ENCODE data around the gene GRID1. TPM values are rescaled to one million over a fixed set of nuclear protein-coding genes. Genes with fewer than 3 reads are reported as not detected.

The GRID1 gene
- total and polyA plus RNA-seq, 10 donors: 0.06 to 0.42 (median 0.15) TPM; not detected in 4

GRCh38 chr10:86401588-86402282 is 35.1 kb upstream of the GRID1 start:
- peaks cover 17 to 37% (median 29%) of the 10 kb centered on the region in 6 donors for H3K4me1 ChIP-seq
- peak overlapping the region in 7 of 8 donors; percentile 40 to 93 (median 66) for H3K4me3 ChIP-seq
- peak overlapping the region in 5 of 8 donors; percentile 46 to 84 (median 77) for H3K27ac ChIP-seq
- H3K9me3 ChIP-seq: no peaks in the 10 kb centered on the region
- WGBS, 5 donors: 12 to 20% (median 18%) methylated on average over 24 to 27 of the region's 27 CpGs
- peaks cover 0 to 45% (median 17%) of the 10 kb centered on the region in 7 donors for H3K27me3 ChIP-seq (replicated peaks in 1 of 7)
- TF ChIP-seq POLR2AphosphoS5 (IDR thresholded peaks at IDR 0.05): no peak
- TF ChIP-seq POLR2A (IDR thresholded peaks at IDR 0.05): no peak
- TF ChIP-seq CTCF (IDR thresholded peaks at IDR 0.05 in 8 of 11, conservative IDR thresholded peaks at IDR 0.05 in 3 of 11): no peak
- no peak for DNase-seq
- H3K36me3 ChIP-seq: no peaks in the 10 kb centered on the region
- intact Hi-C loops (cut with DNase I; ENCODE audit: low total_unique reads): no loop called here

DNA sequence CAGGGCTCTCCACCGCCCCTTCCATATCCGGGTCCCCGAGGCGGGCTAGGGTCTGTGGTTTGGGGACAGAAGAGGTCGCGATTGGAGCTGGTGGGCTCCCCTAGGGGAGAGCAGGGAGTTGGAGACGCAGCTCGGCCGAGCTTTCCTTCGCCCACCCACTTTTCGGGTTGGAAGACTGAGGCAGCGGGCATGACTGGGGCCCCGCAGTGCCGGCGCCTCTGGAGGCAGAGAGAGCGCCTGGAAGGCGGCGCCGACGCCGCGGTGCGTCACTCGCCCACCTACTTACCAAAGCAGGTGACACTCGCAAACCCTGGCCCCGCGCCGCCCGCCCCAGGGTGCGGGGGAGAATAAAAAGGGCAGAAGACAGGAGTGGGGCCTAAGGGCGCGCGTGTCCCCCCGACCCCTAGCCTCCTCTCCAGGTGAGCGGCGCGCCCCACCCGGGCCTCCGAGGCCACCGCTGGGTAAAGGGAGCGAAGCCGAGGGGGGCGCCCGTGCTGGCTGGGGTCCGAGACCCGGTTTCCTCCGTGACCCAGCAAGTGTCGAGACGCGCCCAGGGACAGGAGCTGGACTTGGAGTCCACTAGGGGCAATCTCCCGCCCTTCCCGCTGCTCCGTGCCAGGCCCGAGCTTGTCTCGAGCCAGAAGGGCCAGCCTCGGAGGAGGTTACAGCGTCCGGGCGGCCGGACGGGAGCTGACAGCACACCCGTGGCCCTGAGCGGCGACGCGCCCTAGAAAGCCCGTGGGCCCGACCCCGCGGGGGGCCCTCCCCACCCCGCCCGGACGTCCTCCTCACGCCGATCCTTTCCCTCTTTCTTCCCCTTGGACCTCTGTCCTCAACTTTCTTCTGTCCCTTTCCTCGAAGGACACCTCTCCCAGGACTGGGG is 34.4 kb upstream of the GRID1 start:
- Histone ChIP-seq H3K9me3 (no peaks in the 10 kb centered on the region), H3K36me3 (no peaks in the 10 kb centered on the region), H3K4me3 (peak overlapping the region; percentile 40 to 93 (median 65)), H3K4me1 (peaks cover 17 to 37% (median 29%) of the 10 kb centered on the region in 6 donors), H3K27me3 (replicated peaks in 1 of 7) (peaks cover 0 to 50% (median 17%) of the 10 kb centered on the region in 7 donors), H3K27ac (peak overlapping the region; percentile 26 to 84 (median 64))
- intact Hi-C loops (cut with DNase I; ENCODE audit: low total_unique reads): no loop called here
- no peak for TF ChIP-seq POLR2A (IDR thresholded peaks at IDR 0.05)
- TF ChIP-seq CTCF (IDR thresholded peaks at IDR 0.05 in 8 of 11, conservative IDR thresholded peaks at IDR 0.05 in 3 of 11): peak in 1 of 11 experiments; percentile 8
- peak in 2 of 3 donors; percentile 25 to 30 for TF ChIP-seq POLR2AphosphoS5 (IDR thresholded peaks at IDR 0.05)
- peak; percentile 89 for DNase-seq
- WGBS, 5 donors: 1 to 2% (median 1%) methylated on average over 23 to 76 of the region's 76 CpGs

DNA sequence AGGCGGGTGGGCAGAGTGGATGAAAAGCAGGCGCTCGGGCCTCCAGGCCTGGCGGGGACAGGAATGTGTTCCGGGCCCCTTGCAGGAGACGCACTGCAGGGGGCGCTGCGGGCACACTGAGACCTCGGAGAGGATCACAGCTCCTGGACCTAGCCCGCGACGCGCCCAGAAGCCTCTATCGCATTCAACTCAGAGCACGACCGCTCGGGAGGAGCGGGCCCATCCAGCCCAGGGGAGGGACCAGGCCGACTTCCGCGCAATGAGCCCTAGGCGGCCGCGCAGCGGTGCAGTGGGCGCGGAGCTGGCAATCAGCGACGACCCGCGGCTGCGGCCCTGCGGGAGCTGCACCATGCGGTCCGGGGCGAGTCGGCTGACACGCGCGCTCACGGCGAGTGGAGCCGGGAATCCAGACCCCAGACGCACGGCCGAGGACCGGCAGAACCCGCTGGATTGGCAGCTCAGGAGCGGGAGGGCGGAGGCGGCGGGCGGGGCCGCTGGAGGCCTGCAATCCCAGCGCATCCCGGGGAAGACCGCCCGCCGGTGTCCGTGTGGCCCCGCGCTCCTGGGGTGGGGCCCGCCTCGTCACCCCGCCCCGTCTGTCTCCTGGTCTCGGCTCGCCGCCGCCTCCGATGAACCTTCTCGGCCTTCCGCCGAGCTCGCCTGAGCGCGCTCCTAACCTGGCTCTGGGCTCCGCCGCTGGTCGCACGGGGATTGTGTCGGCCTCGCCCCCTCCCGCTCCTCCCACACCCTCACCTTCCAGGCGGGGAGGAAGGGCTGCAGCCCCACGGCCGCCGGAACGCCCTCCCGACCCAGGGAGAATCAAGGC is 33.5 kb upstream of the GRID1 start:
- intact Hi-C loops (cut with DNase I; ENCODE audit: low total_unique reads): no loop called here
- Histone ChIP-seq H3K27me3 (replicated peaks in 1 of 7) (peaks cover 0 to 58% (median 17%) of the 10 kb centered on the region in 7 donors), H3K4me3 (peak overlapping the region; percentile 40 to 93 (median 65)), H3K27ac (peak overlapping the region; percentile 26 to 84 (median 64)), H3K4me1 (peaks cover 17 to 37% (median 29%) of the 10 kb centered on the region in 6 donors), H3K9me3 (no peaks in the 10 kb centered on the region), H3K36me3 (no peaks in the 10 kb centered on the region)
- DNase-seq: peak; percentile 98
- TF ChIP-seq CTCF (IDR thresholded peaks at IDR 0.05 in 8 of 11, conservative IDR thresholded peaks at IDR 0.05 in 3 of 11): peak; percentile 82 to 96 (median 94)
- TF ChIP-seq POLR2AphosphoS5 (IDR thresholded peaks at IDR 0.05): peak; percentile 47 to 81 (median 75)
- no peak for TF ChIP-seq POLR2A (IDR thresholded peaks at IDR 0.05)
- 0 to 1% (median 1%) methylated on average over 35 to 90 of the region's 90 CpGs for WGBS, 5 donors
